HepG2 (cell line): ENCODE data around the gene RHBG.
A peak's percentile ranks its signal among the peaks of the same experiment; 100 is the strongest.

Experiments used
- ERF ChIP-seq: IDR thresholded peaks from 2 replicates; pipeline ENCODE4 v1.6.1; 2018; ENCODE audit warnings: missing biosample characterization, missing genetic modification reagents
- SIN3B ChIP-seq: fragments of 150-350 bp; IDR thresholded peaks from 2 replicates; pipeline ENCODE4 v1.6.1; 2014; ENCODE audit warnings: low read length
- TBP ChIP-seq: sonication (generic); formaldehyde crosslinking; IDR thresholded peaks from 2 replicates; pipeline ENCODE4 v1.5.0; 2020; ENCODE audit warnings: missing genetic modification reagents
- ZNF564 ChIP-seq: sonication (generic); formaldehyde crosslinking; IDR thresholded peaks from 2 replicates; pipeline ENCODE4 v1.8.1; 2023; ENCODE audit warnings: mild to moderate bottlenecking, missing genetic modification reagents
- ZNF629 ChIP-seq: sonication (generic); formaldehyde crosslinking; conservative IDR thresholded peaks from 2 replicates; pipeline ENCODE4 v1.5.0; 2020; ENCODE audit warnings: missing genetic modification reagents
- TF ChIP-seq, protein P1 (sequence below): sonication (generic); formaldehyde crosslinking; IDR thresholded peaks from 2 replicates; pipeline ENCODE4 v1.5.0; 2020; ENCODE audit warnings: mild to moderate bottlenecking, missing genetic modification reagents, moderate library complexity
- TF ChIP-seq, protein P2 (sequence below): sonication (generic); formaldehyde crosslinking; IDR thresholded peaks from 2 replicates; pipeline ENCODE4 v1.4.0; 2020; ENCODE audit warnings: mild to moderate bottlenecking, missing genetic modification reagents
- TF ChIP-seq, protein P3 (sequence below): sonication (generic); formaldehyde crosslinking; IDR thresholded peaks from 2 replicates; pipeline ENCODE4 v1.4.0; 2020; ENCODE audit warnings: missing genetic modification reagents

DNA sequence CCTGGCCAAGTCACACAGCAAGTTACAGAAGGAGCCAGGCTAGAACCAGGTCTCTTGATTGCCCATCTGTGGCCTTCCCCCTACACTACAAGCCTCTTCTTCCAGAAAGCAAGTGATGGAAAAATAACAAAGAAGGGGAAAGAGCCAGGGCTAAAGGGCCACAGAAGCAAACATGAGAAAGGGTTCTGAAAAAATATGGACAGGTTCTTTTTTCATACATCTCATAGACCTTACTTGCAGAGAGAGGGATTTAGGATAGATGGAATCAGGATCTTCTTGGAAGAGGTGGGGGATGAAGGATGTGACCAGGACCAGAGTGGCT is 3.2 kb downstream of the RHBG start:
- TF ChIP-seq ZNF564 (CRISPR knock-in tag) (peak; percentile 23; the same call in 1 of the 2 replicates), ERF (CRISPR knock-in tag) (no peak), SIN3B (no peak), TBP (CRISPR knock-in tag) (no peak), ZNF629 (CRISPR knock-in tag) (no peak)
- TF ChIP-seq, protein P1, sequence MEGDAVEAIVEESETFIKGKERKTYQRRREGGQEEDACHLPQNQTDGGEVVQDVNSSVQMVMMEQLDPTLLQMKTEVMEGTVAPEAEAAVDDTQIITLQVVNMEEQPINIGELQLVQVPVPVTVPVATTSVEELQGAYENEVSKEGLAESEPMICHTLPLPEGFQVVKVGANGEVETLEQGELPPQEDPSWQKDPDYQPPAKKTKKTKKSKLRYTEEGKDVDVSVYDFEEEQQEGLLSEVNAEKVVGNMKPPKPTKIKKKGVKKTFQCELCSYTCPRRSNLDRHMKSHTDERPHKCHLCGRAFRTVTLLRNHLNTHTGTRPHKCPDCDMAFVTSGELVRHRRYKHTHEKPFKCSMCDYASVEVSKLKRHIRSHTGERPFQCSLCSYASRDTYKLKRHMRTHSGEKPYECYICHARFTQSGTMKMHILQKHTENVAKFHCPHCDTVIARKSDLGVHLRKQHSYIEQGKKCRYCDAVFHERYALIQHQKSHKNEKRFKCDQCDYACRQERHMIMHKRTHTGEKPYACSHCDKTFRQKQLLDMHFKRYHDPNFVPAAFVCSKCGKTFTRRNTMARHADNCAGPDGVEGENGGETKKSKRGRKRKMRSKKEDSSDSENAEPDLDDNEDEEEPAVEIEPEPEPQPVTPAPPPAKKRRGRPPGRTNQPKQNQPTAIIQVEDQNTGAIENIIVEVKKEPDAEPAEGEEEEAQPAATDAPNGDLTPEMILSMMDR (CRISPR knock-in tag): no peak
- TF ChIP-seq, protein P2, sequence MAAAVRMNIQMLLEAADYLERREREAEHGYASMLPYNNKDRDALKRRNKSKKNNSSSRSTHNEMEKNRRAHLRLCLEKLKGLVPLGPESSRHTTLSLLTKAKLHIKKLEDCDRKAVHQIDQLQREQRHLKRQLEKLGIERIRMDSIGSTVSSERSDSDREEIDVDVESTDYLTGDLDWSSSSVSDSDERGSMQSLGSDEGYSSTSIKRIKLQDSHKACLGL (CRISPR knock-in tag): no peak
- TF ChIP-seq, protein P3, sequence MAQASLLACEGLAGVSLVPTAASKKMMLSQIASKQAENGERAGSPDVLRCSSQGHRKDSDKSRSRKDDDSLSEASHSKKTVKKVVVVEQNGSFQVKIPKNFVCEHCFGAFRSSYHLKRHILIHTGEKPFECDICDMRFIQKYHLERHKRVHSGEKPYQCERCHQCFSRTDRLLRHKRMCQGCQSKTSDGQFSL (CRISPR knock-in tag): no peak
